GM12878 (cell line): ENCODE results near the gene BMERB1. TPM values are rescaled to one million over a fixed set of nuclear protein-coding genes. Genes with fewer than 3 reads are reported as not detected.

Source experiments
- ATAC-seq: fragments of 200-7000 bp; cut with Tn5 transposase; 3 replicates; pipeline ENCODE4 v1.9.1; 2020; ENCODE audit warnings: mild to moderate bottlenecking, moderate library complexity
- BruUV-seq: library from RNA; stranded (reverse); fragments of 400-500 nt; replicated peaks from 2 replicates; lab custom pipeline; 2021; lab: Mats Ljungman, UMichigan
- CTCF ChIA-PET: fragments of 300-600 bp; sonication (Branson Sonifier 250); formaldehyde crosslinking; extraction: SDS; loops from one replicate; lab custom pipeline; 2021; ENCODE audit warnings: inconsistent platforms; lab: Yijun Ruan, JAX
- POLR2A ChIA-PET: fragments of 350-600 bp; formaldehyde crosslinking; extraction: SDS; loops from one replicate; lab custom pipeline; 2021; ENCODE audit warnings: inconsistent platforms; lab: Charles Lee
- RAD21 ChIA-PET: fragments of 300-600 bp; sonication (Branson Sonifier 250); formaldehyde crosslinking; loops from one replicate; lab custom pipeline; 2023; ENCODE audit warnings: antibody characterized with exemption; ENCODE audit not compliant: unreplicated experiment; lab: Charles Lee
- SMC1A ChIA-PET: fragments of 300-600 bp; sonication (Branson Sonifier 250); formaldehyde crosslinking; loops from one replicate; lab custom pipeline; 2023; ENCODE audit not compliant: unreplicated experiment, uncharacterized antibody; lab: Charles Lee
- DNase-seq: peaks from one replicate; pipeline ENCODE4 v3.0.0-alpha.2; 2011; ENCODE audit warnings: low read depth, low spot score
- FAIRE-seq: peaks from 3 replicates; lab custom pipeline; 2011; peaks lifted over from hg19 to GRCh38; lab: Jason Lieb, UNC
- H2AFZ ChIP-seq: 2 replicates; pipeline ENCODE4 v1.6.0; 2011; ENCODE audit warnings: low read depth, low read length, control low read depth; ENCODE audit not compliant: control insufficient read depth
- H3K27ac ChIP-seq: 2 replicates; pipeline ENCODE4 v1.5.1; 2011; ENCODE audit warnings: control low read depth; ENCODE audit not compliant: control insufficient read depth, insufficient read depth
- H3K27me3 ChIP-seq, 2 experiments: replicated peaks in 1 of 2; 2 replicates each; pipeline versions ENCODE4 v1.6.0 to v1.6.1; 2011; ENCODE audit warnings: low read length in 1 of 2; ENCODE audit not compliant: control insufficient read depth in 2 of 2, insufficient read depth in 2 of 2
- H3K36me3 ChIP-seq, 2 experiments: 2 replicates each; pipeline ENCODE4 v1.5.1; 2011; ENCODE audit warnings: low read length in 1 of 2; ENCODE audit not compliant: control insufficient read depth in 2 of 2, insufficient read depth in 2 of 2
- H3K4me1 ChIP-seq: 2 replicates; pipeline ENCODE4 v1.6.1; 2011; ENCODE audit warnings: mild to moderate bottlenecking, low read length, moderate library complexity, mixed read lengths; ENCODE audit not compliant: control insufficient read depth, insufficient read depth
- H3K4me2 ChIP-seq: 2 replicates; pipeline ENCODE4 v1.6.0; 2011; ENCODE audit warnings: control low read depth; ENCODE audit not compliant: control insufficient read depth, insufficient read depth
- H3K4me3 ChIP-seq: fragments of 200-600 bp; sonication (generic); 2 replicates; pipeline ENCODE4 v1.5.1; 2016
- H3K79me2 ChIP-seq: 2 replicates; pipeline ENCODE4 v1.6.0; 2011; ENCODE audit warnings: low read length; ENCODE audit not compliant: control insufficient read depth, insufficient read depth
- H3K9ac ChIP-seq: 2 replicates; pipeline ENCODE4 v1.8.0; 2011; ENCODE audit warnings: low read length, control low read depth, mixed read lengths; ENCODE audit not compliant: control insufficient read depth, insufficient read depth
- H3K9me3 ChIP-seq: replicated peaks from 3 replicates; pipeline ENCODE4 v1.5.1; 2011; ENCODE audit warnings: mild to moderate bottlenecking, low read length; ENCODE audit not compliant: control insufficient read depth, insufficient read depth
- H4K20me1 ChIP-seq: 2 replicates; pipeline ENCODE4 v1.6.0; 2011; ENCODE audit not compliant: control insufficient read depth, insufficient read depth
- BACH1 ChIP-seq: fragments of 450-650 bp; IDR thresholded peaks from 2 replicates; pipeline ENCODE4 v1.6.1; 2017; ENCODE audit warnings: mild to moderate bottlenecking, borderline replicate concordance
- BCLAF1 ChIP-seq: fragments of 450-650 bp; IDR thresholded peaks from 2 replicates; pipeline ENCODE4 v1.6.1; 2017; ENCODE audit warnings: antibody characterized with exemption, mild to moderate bottlenecking, moderate library complexity
- CBFB ChIP-seq: IDR thresholded peaks from 2 replicates; pipeline ENCODE4 v1.6.1; 2016; ENCODE audit warnings: antibody characterized with exemption, low read depth
- ELK1 ChIP-seq: IDR thresholded peaks from 2 replicates; pipeline ENCODE4 v1.6.1; 2012; ENCODE audit warnings: low read depth, low read length, improper control_type of control experiment
- HDAC2 ChIP-seq: fragments of 200-600 bp; sonication (generic); IDR thresholded peaks from 2 replicates; pipeline ENCODE4 v1.6.1; 2017
- MEF2A ChIP-seq: IDR thresholded peaks from 2 replicates; pipeline ENCODE4 v1.6.1; 2011; ENCODE audit warnings: low read depth, mild to moderate bottlenecking, low read length, moderate library complexity; ENCODE audit not compliant: insufficient read depth
- NFIC ChIP-seq: IDR thresholded peaks from 2 replicates; pipeline ENCODE4 v1.6.1; 2012; ENCODE audit warnings: low read depth, mild to moderate bottlenecking, inconsistent platforms, low read length, moderate library complexity
- NFYB ChIP-seq: IDR thresholded peaks from 2 replicates; pipeline ENCODE4 v1.6.1; 2011; ENCODE audit warnings: low read depth, mild to moderate bottlenecking, low read length, improper control_type of control experiment, moderate library complexity; ENCODE audit not compliant: insufficient read depth
- PAX8 ChIP-seq: fragments of 450-650 bp; IDR thresholded peaks from 2 replicates; pipeline ENCODE4 v1.6.1; 2017; ENCODE audit warnings: mild to moderate bottlenecking, moderate library complexity
- RAD21 ChIP-seq: IDR thresholded peaks from 2 replicates; pipeline ENCODE4 v1.6.1; 2011; ENCODE audit warnings: mild to moderate bottlenecking, low read depth, low read length, moderate library complexity; ENCODE audit not compliant: insufficient read depth
- RELB ChIP-seq: fragments of 450-650 bp; IDR thresholded peaks from 2 replicates; pipeline ENCODE4 v1.6.1; 2017; ENCODE audit warnings: low read depth, mild to moderate bottlenecking, moderate library complexity
- SP1 ChIP-seq: IDR thresholded peaks from one replicate; pipeline ENCODE4 v1.6.1; 2011; ENCODE audit warnings: low read depth, low read length
- SRF ChIP-seq, 2 experiments: IDR thresholded peaks; 2 replicates each; pipeline ENCODE4 v1.6.1; 2011; ENCODE audit warnings: low read depth in 2 of 2, low read length in 2 of 2, mild to moderate bottlenecking in 1 of 2, moderate library complexity in 1 of 2
- TCF12 ChIP-seq: IDR thresholded peaks from 2 replicates; pipeline ENCODE4 v1.6.1; 2011; ENCODE audit warnings: low read depth, mild to moderate bottlenecking, low read length
- YY1 ChIP-seq: IDR thresholded peaks from 2 replicates; pipeline ENCODE4 v1.6.1; 2011; ENCODE audit warnings: low read depth, mild to moderate bottlenecking, low read length
- ZBTB4 ChIP-seq: fragments of 450-650 bp; formaldehyde crosslinking; IDR thresholded peaks from 2 replicates; pipeline ENCODE4 v1.4.0; 2022; ENCODE audit warnings: mild to moderate bottlenecking, moderate library complexity
- WGBS: methylation state at CpG from one replicate; pipeline ENCODE4 v1.1.6; 2016; ENCODE audit warnings: low lambda C conversion rate; ENCODE audit not compliant: insufficient replicate concordance, insufficient coverage; ENCODE audit errors: missing lambda C conversion rate; 5-methylcytosine and 5-hydroxymethylcytosine counted together
- in situ Hi-C: fragments of 300-500 bp; cut with MboI; formaldehyde crosslinking; loops from 9 replicates; pipeline ENCODE4 v1.14.3; 2018; ENCODE audit warnings: mixed read lengths
- intact Hi-C: fragments of 100-400 bp; cut with micrococcal nuclease; formaldehyde crosslinking; loops from one replicate; pipeline ENCODE4 v1.14.2; 2022; ENCODE audit not compliant: unreplicated experiment
- polyA plus RNA-seq, 11 experiments: library from polyadenylated mRNA; depleted of rRNA in 4 of 11; unstranded in 6 of 11; stranded (reverse) in 5 of 11; fragments of >200 nt; fragmentation: Nextera tagmentation in 4 of 11; fragmentation: Illumina TruSeq in 1 of 11; extraction: Ambion mirVana in 4 of 11; extraction: Trizol in 1 of 11; gene quantifications; 1 replicate in 1 of 11; 2 replicates in 10 of 11; pipeline versions ENCODE4 v1.2.1 to v1.2.3, GENCODE V29; 2011 to 2016; ENCODE audit warnings: inconsistent platforms in 2 of 11, missing spikeins in 2 of 11, low read depth in 1 of 11
- total RNA-seq, 4 experiments: library from RNA; depleted of rRNA in 3 of 4; stranded (reverse); fragments of >200 nt in 3 of 4; fragmentation: Illumina TruSeq in 1 of 4; extraction: Trizol in 1 of 4; gene quantifications; 2 replicates each; pipeline versions ENCODE4 v1.2.1 to v1.2.3, GENCODE V29; 2013 to 2021

BMERB1 gene
- total and polyA plus RNA-seq, 10 of the 15 experiments (the other 5 are each of a cell fraction or from before 2014, with no cell fraction given), result 0.05 to 0.68 (median 0.34) TPM

- H3K4me2 ChIP-seq, result no peak overlapping the region
- SMC1A ChIA-PET, result no interaction called here
- ATAC-seq (no peak), DNase-seq (no peak), FAIRE-seq (no peak)
- in situ Hi-C loops (no loop called here), intact Hi-C loops (no loop called here)
- RAD21 ChIA-PET, result no interaction called here
- no peak overlapping the region for H3K4me3 ChIP-seq
- no peak overlapping the region for H3K27ac ChIP-seq
- no TSS peak for BruUV-seq
- peaks cover 1 to 3% of the 10 kb centered on the region in 2 experiments; a peak in 2 of 4 replicates for H3K36me3 ChIP-seq
- H3K9me3 ChIP-seq, result peaks cover 2% of the 10 kb centered on the region; the same call in 2 of the 3 replicates
- WGBS, result 91% methylated on average over 16 of the region's 17 CpGs
- H3K79me2 ChIP-seq, result no peaks in the 10 kb centered on the region
- H4K20me1 ChIP-seq, result no peaks in the 10 kb centered on the region
- H2AFZ ChIP-seq, result no peak overlapping the region
- H3K4me1 ChIP-seq, result peaks cover 6% of the 10 kb centered on the region
- CTCF ChIA-PET, result interaction anchor here (1.6 kb wide), 1 partner anchor 22 kb away, joined by 3 read pairs; no protein-coding TSS in a partner anchor
- no peak overlapping the region for H3K9ac ChIP-seq
- no peaks in the 10 kb centered on the region for H3K27me3 ChIP-seq
- POLR2A ChIA-PET, result no interaction called here
- no peak for TF ChIP-seq BCLAF1
- TF ChIP-seq BACH1, result no peak
- TF ChIP-seq SRF (IDR thresholded peaks at IDR 0.05; ENCODE audit: low read depth in 2 of 2, low read length in 2 of 2), result no peak
- TF ChIP-seq MEF2A, result no peak
- TF ChIP-seq NFIC, result no peak
- no peak for TF ChIP-seq CBFB
- TF ChIP-seq NFYB, result no peak
- TF ChIP-seq SP1, result no peak
- TF ChIP-seq PAX8, result no peak
- TF ChIP-seq YY1, result no peak
- no peak for TF ChIP-seq ELK1
- TF ChIP-seq TCF12, result no peak
- TF ChIP-seq RELB, result no peak
- TF ChIP-seq ZBTB4 (CRISPR knock-in tag), result no peak
- TF ChIP-seq RAD21, result no peak
- no peak for TF ChIP-seq HDAC2
These were observed 152.9 kb downstream of the BMERB1 start for GRCh38 chr16:15587152-15587825.
